GM19468 (cell line): ENCODE data around the gene FBXO15.

Source experiments
- ATAC-seq: cut with Tn5 transposase; IDR thresholded peaks from one replicate; pipeline ENCODE4 v1.9.1; 2021; ENCODE audit warnings: mild to moderate bottlenecking, moderate library complexity, moderate number of reproducible peaks; ENCODE audit not compliant: unreplicated experiment; ENCODE audit errors: extremely low read depth

The FBXO15 gene

GRCh38 chr18:74154716-74155115, 7.1 kb upstream of the FBXO15 start:
- ATAC-seq: no peak

- ATAC-seq: no peak
These were observed 6.2 kb upstream of the FBXO15 start for GRCh38 chr18:74153793-74154192.

DNA sequence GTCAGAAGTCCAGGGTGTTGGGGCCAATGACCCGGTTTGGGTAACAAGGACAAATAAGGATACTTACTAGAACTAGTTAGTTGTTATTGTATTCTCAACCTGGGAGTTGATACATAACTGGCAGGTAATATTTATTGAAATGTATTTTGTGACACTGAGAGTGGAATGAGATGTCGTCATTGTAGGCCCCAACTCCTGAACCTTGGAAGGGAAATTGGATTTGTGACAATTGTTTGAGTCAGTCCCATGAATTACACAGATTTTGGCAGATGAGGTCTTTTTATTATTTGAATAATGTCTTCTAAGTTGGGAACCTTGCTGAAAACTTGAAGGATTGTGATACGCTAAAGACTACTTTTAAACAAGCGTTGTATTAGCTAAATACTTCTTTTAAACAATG, 5.7 kb upstream of the FBXO15 start:
- no peak for ATAC-seq

DNA sequence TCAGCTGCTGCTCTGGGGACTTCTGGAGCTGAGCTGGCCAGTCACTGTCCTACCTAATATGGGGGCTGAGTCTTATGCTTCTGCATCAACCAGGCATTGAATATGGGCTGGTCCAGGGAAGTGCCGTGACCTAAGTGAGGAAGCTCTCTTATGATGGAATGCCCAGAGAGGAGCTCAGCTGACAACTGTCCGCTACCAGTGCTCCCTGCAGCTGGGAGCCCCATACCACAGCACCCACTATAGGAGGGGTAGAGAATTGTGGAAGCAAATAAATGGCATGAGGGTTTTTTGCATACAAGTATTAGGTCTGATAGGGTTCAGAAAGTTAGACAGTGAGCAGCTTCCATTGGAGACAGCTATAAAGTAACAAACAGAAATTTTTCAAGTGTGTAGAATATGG, 5.2 kb upstream of the FBXO15 start:
- no peak for ATAC-seq

- no peak for ATAC-seq
These were observed 4.6 kb upstream of the FBXO15 start for GRCh38 chr18:74152270-74152669.

- ATAC-seq: no peak
These were observed 2.2 kb upstream of the FBXO15 start for GRCh38 chr18:74149878-74150277.

- ATAC-seq: no peak
These were observed 973 bp upstream of the FBXO15 start for GRCh38 chr18:74148543-74149070.

GRCh38 chr18:74147491-74147778, 199 bp downstream of the FBXO15 start:
- ATAC-seq: no peak

- ATAC-seq: no peak
These were observed 878 bp downstream of the FBXO15 start for GRCh38 chr18:74146756-74147155.

GRCh38 chr18:74142252-74142651, 5.4 kb downstream of the FBXO15 start:
- no peak for ATAC-seq

- no peak for ATAC-seq
These were observed 6.0 kb downstream of the FBXO15 start for GRCh38 chr18:74141667-74142066.

- ATAC-seq: no peak
These were observed 7.1 kb downstream of the FBXO15 start for GRCh38 chr18:74140582-74140981.

GRCh38 chr18:74139888-74140287, 7.7 kb downstream of the FBXO15 start:
- ATAC-seq: no peak

DNA sequence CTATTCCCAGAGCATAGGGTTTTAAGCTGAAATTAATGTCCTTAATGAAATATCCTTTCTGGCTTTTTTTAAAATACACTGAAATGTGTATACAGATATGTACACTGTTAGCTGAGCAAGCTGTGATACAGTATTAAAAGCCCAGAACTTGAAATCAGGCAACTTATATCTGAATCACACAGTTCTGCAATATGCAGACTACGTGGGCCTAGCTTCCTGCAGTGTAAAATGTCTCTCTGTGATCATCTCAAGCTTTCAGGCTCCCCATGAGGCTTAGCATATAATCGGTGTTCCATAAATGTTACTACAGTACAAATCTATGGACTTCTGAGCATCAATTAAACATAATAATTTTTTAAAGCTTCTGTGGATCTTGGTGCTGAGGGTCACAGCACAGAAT, 8.2 kb downstream of the FBXO15 start:
- ATAC-seq: no peak

DNA sequence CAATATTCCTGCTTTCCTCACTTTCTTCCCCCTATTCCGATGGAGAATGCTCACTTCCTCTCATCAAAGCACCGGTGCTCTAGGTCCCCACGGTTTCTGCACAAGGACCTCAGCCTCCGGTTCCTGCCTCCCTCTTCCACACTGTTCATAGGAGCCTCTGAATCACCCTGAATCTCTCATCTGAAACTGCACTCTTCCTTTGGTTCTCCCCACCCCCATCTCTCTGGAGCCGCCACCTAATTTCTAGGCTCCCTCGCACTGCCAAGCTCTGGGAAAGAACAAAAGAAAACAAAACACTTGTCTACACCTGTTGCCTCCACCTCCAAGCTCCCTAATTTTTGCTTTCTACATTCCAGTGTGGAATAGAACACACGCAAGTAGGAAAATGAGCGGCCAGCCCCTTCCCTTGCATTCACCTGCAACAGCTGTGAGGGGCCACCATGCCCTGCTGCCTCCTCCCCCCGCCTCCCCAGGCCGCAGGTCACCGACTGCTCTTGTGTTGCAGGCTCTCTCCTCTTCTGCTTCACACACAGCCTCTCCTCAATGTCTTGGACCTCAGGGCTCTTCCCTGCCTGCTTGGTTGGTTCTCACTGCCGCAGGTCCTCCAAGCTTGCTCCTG, 9.6 kb downstream of the FBXO15 start:
- ATAC-seq: no peak

DNA sequence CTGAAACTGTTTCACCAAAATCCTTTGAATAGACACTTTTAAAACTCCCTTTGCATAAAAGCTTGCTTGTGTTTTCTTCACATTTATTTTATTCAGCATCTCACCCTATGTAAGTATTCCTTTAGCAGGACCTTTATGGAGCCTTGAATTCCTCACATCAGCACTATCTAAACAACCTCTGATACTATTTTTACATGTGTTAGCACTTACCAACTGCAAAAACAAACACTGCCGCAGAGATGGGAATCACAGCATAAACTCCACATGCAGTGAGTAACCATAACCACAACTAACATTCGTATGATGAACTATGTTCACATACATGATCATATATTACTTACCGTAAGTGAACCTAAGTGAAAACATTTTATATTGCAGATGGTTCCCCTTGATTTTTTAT, 15.4 kb downstream of the FBXO15 start:
- no peak for ATAC-seq

DNA sequence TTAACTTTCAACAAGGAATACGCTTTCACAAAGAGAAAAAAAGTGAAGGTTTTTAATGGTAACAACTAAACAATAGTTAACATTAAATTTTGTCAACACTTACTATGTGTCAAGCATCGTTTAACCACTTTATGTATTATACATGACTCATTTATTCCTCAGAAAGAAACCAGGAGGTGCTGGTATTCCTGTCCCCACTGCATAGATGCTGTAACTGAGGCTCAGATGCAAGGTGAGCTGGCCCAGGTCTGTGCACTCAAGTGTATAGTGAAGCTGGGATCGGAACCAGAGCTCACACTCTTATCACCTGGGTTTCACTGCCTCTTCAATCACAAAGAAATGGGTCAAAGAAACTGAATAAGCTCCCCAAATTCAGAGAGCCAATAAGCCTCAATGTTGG, 16.5 kb downstream of the FBXO15 start:
- ATAC-seq: no peak

DNA sequence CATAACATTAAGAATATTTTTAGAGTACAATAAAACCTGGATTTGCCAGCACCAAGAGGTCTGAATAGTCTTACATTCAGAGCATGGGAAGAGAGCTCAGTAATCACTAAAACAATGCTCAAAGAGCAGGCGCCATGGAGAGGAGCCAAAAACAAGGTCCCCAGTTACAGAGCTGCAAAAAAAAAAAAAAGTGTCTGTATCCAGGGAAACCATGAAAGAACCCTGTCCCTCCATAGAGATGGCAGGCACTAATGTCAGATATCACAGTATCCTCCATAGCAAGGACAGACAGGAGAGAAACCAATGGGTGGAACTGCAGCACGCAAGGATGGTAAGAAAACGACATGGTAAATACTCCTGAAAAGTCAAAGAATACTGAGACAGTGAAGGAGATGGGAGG, 19.5 kb downstream of the FBXO15 start:
- ATAC-seq: no peak

DNA sequence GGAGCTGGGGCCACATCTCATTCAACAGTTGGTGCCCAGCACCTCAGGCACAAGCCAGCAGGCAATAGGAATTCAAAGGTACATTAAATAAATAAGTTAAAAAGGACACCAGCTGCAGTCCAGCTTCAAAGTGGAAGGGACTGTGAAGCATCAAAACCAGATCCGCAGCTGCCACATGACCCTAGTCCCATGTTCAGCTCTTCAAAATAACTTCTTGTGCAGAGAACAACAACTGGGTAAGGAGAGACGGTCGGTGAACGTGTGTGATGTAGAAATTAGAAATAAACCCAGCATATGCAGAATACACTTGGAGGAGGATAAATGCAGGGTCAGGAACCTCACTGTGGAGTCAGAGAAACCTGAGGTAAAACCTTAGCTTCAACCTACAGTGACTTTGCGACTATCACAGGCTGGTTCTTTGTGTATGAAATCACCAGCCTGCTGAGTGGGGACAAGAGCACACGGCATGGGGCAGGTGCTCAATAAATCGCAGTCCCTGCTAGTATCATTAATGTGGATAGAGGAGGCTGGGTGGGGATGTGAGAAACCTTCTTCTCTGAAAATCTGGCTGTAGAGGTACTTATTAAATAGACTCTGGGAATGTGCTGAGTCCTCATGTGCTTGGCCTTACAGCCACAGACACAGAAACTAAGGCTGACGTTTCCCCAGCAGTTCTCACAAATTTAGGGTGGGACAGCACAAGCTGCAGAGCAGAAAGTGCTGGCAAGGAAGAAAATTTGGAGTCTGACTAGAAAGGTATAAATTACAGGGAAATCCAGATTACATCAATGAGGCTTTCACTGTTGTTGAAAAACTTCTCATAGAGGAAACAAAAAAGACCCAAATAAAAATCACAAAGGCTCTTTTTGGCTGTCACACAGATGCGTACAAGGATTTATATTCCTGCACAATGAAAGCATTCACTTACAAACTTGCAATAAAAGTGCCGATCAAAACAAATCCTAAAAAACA, 20.7 kb downstream of the FBXO15 start:
- ATAC-seq: no peak

- ATAC-seq: no peak
These were observed 23.0 kb downstream of the FBXO15 start for GRCh38 chr18:74124642-74125041.

DNA sequence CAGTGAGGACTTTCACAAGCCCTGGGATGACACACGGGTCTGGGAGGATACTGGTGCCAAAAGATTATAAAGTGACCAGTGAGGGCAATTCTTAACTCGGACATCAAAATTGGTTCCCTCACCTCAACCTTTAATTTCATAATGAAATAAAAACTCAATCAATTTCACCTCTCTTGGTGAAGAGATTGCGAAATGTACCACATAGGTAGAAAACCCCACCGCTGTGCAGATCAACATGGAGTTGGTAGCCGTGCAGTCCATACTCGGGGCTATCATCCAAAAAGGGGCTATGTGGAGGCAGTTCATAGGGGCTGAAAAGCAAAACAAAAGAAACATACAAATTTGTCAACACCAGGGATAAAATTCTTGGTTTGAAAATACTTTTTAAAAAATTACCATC, 24.4 kb downstream of the FBXO15 start:
- ATAC-seq: no peak
